NCI-H82 (cell line): ENCODE data around the gene MESP2.
"Not testable (repeated sequence)": the region's sequence is repeated elsewhere in the genome, so short reads cannot be mapped to it uniquely, and the experiment has no call there.

Experiments used
- DNase-seq: peaks from one replicate; lab custom pipeline; 2025; lab: John Stamatoyannopoulos, UW

MESP2 gene

GRCh38 chr15:89781891-89782618 lies 5.9 kb downstream of the MESP2 start:
- DNase-seq: no peak

GRCh38 chr15:89782619-89782950 lies 6.5 kb downstream of the MESP2 start:
- not testable (repeated sequence) for DNase-seq

GRCh38 chr15:89783111-89783860 lies 7.2 kb downstream of the MESP2 start:
- DNase-seq: peak; percentile 87

- no peak for DNase-seq
Measured at GRCh38 chr15:89783861-89784685, 7.9 kb downstream of the MESP2 start.

- DNase-seq: no peak
Measured at GRCh38 chr15:89784686-89784960, 8.5 kb downstream of the MESP2 start.

GRCh38 chr15:89785064-89785773 lies 9.1 kb downstream of the MESP2 start:
- no peak for DNase-seq

- DNase-seq: no peak
Measured at GRCh38 chr15:89785774-89786140, 9.6 kb downstream of the MESP2 start.

GRCh38 chr15:89787944-89788343 lies 11.8 kb downstream of the MESP2 start:
- DNase-seq: no peak

- not testable (repeated sequence) for DNase-seq
Measured at GRCh38 chr15:89788585-89788984, 12.5 kb downstream of the MESP2 start.

- DNase-seq: no peak
Measured at GRCh38 chr15:89790206-89790605, 14.1 kb downstream of the MESP2 start.

GRCh38 chr15:89790661-89791060 lies 14.5 kb downstream of the MESP2 start:
- DNase-seq: no peak

GRCh38 chr15:89792106-89792805 lies 16.1 kb downstream of the MESP2 start:
- no peak for DNase-seq

- DNase-seq: no peak
Measured at GRCh38 chr15:89794627-89795241, 18.6 kb downstream of the MESP2 start.

- no peak for DNase-seq
Measured at GRCh38 chr15:89795996-89796395, 19.9 kb downstream of the MESP2 start.

- DNase-seq: no peak
Measured at GRCh38 chr15:89797678-89798201, 21.6 kb downstream of the MESP2 start.

- no peak for DNase-seq
Measured at GRCh38 chr15:89799011-89799911, 23.1 kb downstream of the MESP2 start.

GRCh38 chr15:89799918-89800498 lies 23.9 kb downstream of the MESP2 start:
- DNase-seq: no peak

- DNase-seq: no peak
Measured at GRCh38 chr15:89801471-89802195, 25.5 kb downstream of the MESP2 start.
